ENCODE data around the gene COL8A2. TPM values are rescaled to one million over a fixed set of nuclear protein-coding genes. Genes with fewer than 3 reads are reported as not detected.

COL8A2 gene
- total RNA-seq, 1 donor from 2014 or later: 18.1 TPM

GRCh38 chr1:36088577-36089392, 36.2 kb downstream of the COL8A2 start, which contains the start of gene ADPRS:
Gene ADPRS, plus strand, starts transcription at chr1:36088892. Its CDS starts 13 bp downstream, at chr1:36088905.
- peak within 1 kb of the TSS; percentile 83 for H3K4me3 Mint-ChIP-seq (ENCODE audit: unreplicated experiment)

GRCh38 chr1:36088265-36088576, 36.8 kb downstream of the COL8A2 start:
- peak; percentile 82 for DNase-seq (ENCODE audit: low spot score)
- Mint-ChIP-seq H3K36me3 (ENCODE audit: low read depth) (peaks cover 9% of the 10 kb centered on the region), H3K4me3 (ENCODE audit: unreplicated experiment) (peak overlapping the region; percentile 83), H3K27me3 (ENCODE audit: low read depth) (no peaks in the 10 kb centered on the region), H3K27ac (ENCODE audit: unreplicated experiment) (no peak overlapping the region), H3K4me1 (ENCODE audit: low read depth) (peaks cover 17% of the 10 kb centered on the region), H3K9me3 (ENCODE audit: low read depth) (no peaks in the 10 kb centered on the region)
- TF ChIP-seq CTCF (IDR thresholded peaks at IDR 0.05): no peak

More at GRCh38 chr1:36088577-36089392, 36.2 kb downstream of the COL8A2 start, which contains the start of gene ADPRS:
- peak; percentile 98 for TF ChIP-seq CTCF (IDR thresholded peaks at IDR 0.05)
- Mint-ChIP-seq H3K36me3 (ENCODE audit: low read depth) (peaks cover 11% of the 10 kb centered on the region), H3K9me3 (ENCODE audit: low read depth) (no peaks in the 10 kb centered on the region), H3K4me1 (ENCODE audit: low read depth) (peaks cover 17% of the 10 kb centered on the region), H3K27me3 (ENCODE audit: low read depth) (no peaks in the 10 kb centered on the region), H3K27ac (ENCODE audit: unreplicated experiment) (peak within 1 kb of the TSS; percentile 87)
- DNase-seq (ENCODE audit: low spot score): peak; percentile 97

GRCh38 chr1:36087233-36088123, 37.5 kb downstream of the COL8A2 start:
- H3K36me3 Mint-ChIP-seq (ENCODE audit: low read depth): peaks cover 8% of the 10 kb centered on the region
- no peak overlapping the region for H3K4me3 Mint-ChIP-seq (ENCODE audit: unreplicated experiment)
- peaks cover 17% of the 10 kb centered on the region for H3K4me1 Mint-ChIP-seq (ENCODE audit: low read depth)
- H3K27ac Mint-ChIP-seq (ENCODE audit: unreplicated experiment): no peak overlapping the region
- no peaks in the 10 kb centered on the region for H3K27me3 Mint-ChIP-seq (ENCODE audit: low read depth)
- peak; percentile 87 for DNase-seq (ENCODE audit: low spot score)
- TF ChIP-seq CTCF (IDR thresholded peaks at IDR 0.05): no peak
- H3K9me3 Mint-ChIP-seq (ENCODE audit: low read depth): no peaks in the 10 kb centered on the region

- no peak for TF ChIP-seq CTCF (IDR thresholded peaks at IDR 0.05)
- Mint-ChIP-seq H3K4me3 (ENCODE audit: unreplicated experiment) (no peak overlapping the region), H3K36me3 (ENCODE audit: low read depth) (peaks cover 4% of the 10 kb centered on the region), H3K9me3 (ENCODE audit: low read depth) (no peaks in the 10 kb centered on the region), H3K27ac (ENCODE audit: unreplicated experiment) (no peak overlapping the region), H3K27me3 (ENCODE audit: low read depth) (no peaks in the 10 kb centered on the region), H3K4me1 (ENCODE audit: low read depth) (peaks cover 17% of the 10 kb centered on the region)
- peak; percentile 59 for DNase-seq (ENCODE audit: low spot score)
Observed at GRCh38 chr1:36086529-36087232, 38.3 kb downstream of the COL8A2 start.
